H1 (cell line): Measurements from ENCODE around the gene AMN. TPM values are rescaled to one million over a fixed set of nuclear protein-coding genes. Genes with fewer than 3 reads are reported as not detected.

Experiments
- ASH2L ChIP-seq: fragments of 200-600, 300-600 bp; sonication (generic); IDR thresholded peaks from one replicate; pipeline ENCODE4 v1.7.1; 2017; ENCODE audit warnings: low read length
- BCL11A ChIP-seq, 2 experiments: IDR thresholded peaks; one replicate each; pipeline ENCODE4 v1.6.1; 2011; ENCODE audit warnings: low read depth in 2 of 2, low read length in 2 of 2, mild to moderate bottlenecking in 2 of 2
- CBX8 ChIP-seq: fragments of 300-800, 300-1000 bp; sonication (generic); IDR thresholded peaks from 2 replicates; pipeline ENCODE4 v1.7.1; 2016; ENCODE audit warnings: low read depth, low read length, borderline replicate concordance
- CEBPB ChIP-seq: IDR thresholded peaks from 2 replicates; pipeline ENCODE4 v1.6.1; 2012; ENCODE audit warnings: low read depth, low read length
- CHD7 ChIP-seq: fragments of 300-600 bp; sonication (generic); IDR thresholded peaks from 2 replicates; pipeline ENCODE4 v1.7.1; 2012; ENCODE audit warnings: low read length, moderate library complexity, mild to moderate bottlenecking, inconsistent platforms; ENCODE audit not compliant: insufficient replicate concordance
- EZH2 ChIP-seq: fragments of 200-600 bp; sonication (generic); IDR thresholded peaks from 2 replicates; pipeline ENCODE4 v1.7.1; 2012; ENCODE audit warnings: low read depth, mild to moderate bottlenecking, moderate library complexity, low read length, inconsistent platforms; ENCODE audit not compliant: severe bottlenecking
- POLR2A ChIP-seq, 2 experiments: IDR thresholded peaks; 1 replicate in 1 of 2; 2 replicates in 1 of 2; pipeline ENCODE4 v1.6.1; 2011; ENCODE audit warnings: low read depth in 2 of 2, low read length in 2 of 2, mild to moderate bottlenecking in 2 of 2; ENCODE audit errors: control extremely low read depth in 1 of 2
- POU5F1 ChIP-seq: IDR thresholded peaks from 2 replicates; pipeline ENCODE4 v1.6.1; 2011; ENCODE audit warnings: low read depth, mild to moderate bottlenecking, low read length, moderate library complexity
- polyA plus RNA-seq, 7 experiments: library from polyadenylated mRNA; depleted of rRNA in 3 of 7; stranded (reverse) in 5 of 7; unstranded in 2 of 7; fragments of >200 nt in 5 of 7; fragments of 200-250 nt in 2 of 7; gene quantifications; 1 replicate in 5 of 7; 2 replicates in 1 of 7; 4 replicates in 1 of 7; pipeline versions ENCODE4 v1.2.1 to v1.2.3, GENCODE V29; 2011 to 2013; ENCODE audit warnings: missing spikeins in 2 of 7, mixed read lengths in 2 of 7
- total RNA-seq: library from RNA; stranded (reverse); fragmentation: NEBNext Ultra II Directional; extraction: Animal tissue kit (Norgen Biotek cat#: 25700); gene quantifications from 2 replicates; pipeline ENCODE4 v1.2.1, GENCODE V29; 2021
- TF ChIP-seq, protein P1 (sequence below): IDR thresholded peaks from 2 replicates; pipeline ENCODE4 v1.6.1; 2011; ENCODE audit warnings: low read length, improper control_type of control experiment

Gene AMN
- total and polyA plus RNA-seq, 2 of the 8 experiments (the other 6 are each of a cell fraction or from before 2014, with no cell fraction given): 0.77 to 1.5 TPM

GRCh38 chr14:102903889-102904512 is 18.5 kb upstream of the AMN start (continued):
- TF ChIP-seq CHD7 (no peak), POLR2A (IDR thresholded peaks at IDR 0.05; ENCODE audit: control extremely low read depth in 1 of 2, low read depth in 2 of 2, low read length in 2 of 2) (no peak), EZH2 (no peak), CBX8 (no peak), POU5F1 (no peak), ASH2L (no peak), BCL11A (IDR thresholded peaks at IDR 0.05; ENCODE audit: low read depth in 2 of 2, low read length in 2 of 2) (no peak), CEBPB (no peak)
- TF ChIP-seq, protein P1, sequence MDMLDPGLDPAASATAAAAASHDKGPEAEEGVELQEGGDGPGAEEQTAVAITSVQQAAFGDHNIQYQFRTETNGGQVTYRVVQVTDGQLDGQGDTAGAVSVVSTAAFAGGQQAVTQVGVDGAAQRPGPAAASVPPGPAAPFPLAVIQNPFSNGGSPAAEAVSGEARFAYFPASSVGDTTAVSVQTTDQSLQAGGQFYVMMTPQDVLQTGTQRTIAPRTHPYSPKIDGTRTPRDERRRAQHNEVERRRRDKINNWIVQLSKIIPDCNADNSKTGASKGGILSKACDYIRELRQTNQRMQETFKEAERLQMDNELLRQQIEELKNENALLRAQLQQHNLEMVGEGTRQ: no peak
